ENCODE results near the gene PLXNA1. TPM values are rescaled to one million over a fixed set of nuclear protein-coding genes. Genes with fewer than 3 reads are reported as not detected.

Gene PLXNA1
- total and polyA plus RNA-seq, 2 of the 8 experiments (the other 6 are each of a cell fraction or from before 2014, with no cell fraction given): 47.5 to 54.9 TPM

DNA sequence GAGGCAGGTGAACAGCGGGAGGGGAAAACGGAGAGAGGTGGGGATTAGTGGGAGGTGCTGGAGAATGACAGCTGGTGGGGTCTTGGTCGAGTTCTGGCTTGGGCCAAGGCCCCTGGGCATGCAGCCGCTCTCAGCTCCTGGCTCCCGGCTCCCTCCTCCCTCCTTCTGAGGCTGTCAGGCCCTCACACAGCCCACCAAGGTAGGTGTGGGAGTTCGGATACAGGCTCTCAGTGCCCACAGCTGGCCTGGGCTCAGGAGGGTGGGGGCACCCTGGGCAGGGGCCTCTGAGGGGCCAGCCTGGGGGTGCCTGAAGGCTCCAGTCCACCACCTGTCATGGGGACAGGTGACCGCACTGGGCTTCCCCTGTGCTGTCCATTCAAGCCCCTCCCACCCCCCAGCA, 39.9 kb downstream of the PLXNA1 start:
- H4K91ac ChIP-seq (replicated peaks; ENCODE audit: insufficient read length, low read length): no peak overlapping the region
- no peak overlapping the region for H3K14ac ChIP-seq (ENCODE audit: insufficient read length)
- H2AFZ ChIP-seq (ENCODE audit: low read length): no peak overlapping the region
- FAIRE-seq (no peak), DNase-seq (ENCODE audit: low read depth in 1 of 2, low spot score in 2 of 2) (no peak)
- H3K23me2 ChIP-seq (ENCODE audit: low read depth, low read length): no peaks in the 10 kb centered on the region
- CTCF ChIA-PET (ENCODE audit: partially characterized antibody): interaction anchor here (1.8 kb wide), 1 partner anchor 271 kb away, joined by 4 read pairs; no protein-coding TSS in a partner anchor
- H3K4ac ChIP-seq (replicated peaks; ENCODE audit: insufficient read length, low read depth, low read length): no peak overlapping the region
- no peak overlapping the region for H2BK15ac ChIP-seq (ENCODE audit: low read length)
- TF ChIP-seq BRCA1 (IDR thresholded peaks at IDR 0.05; ENCODE audit: low read depth, low read length) (no peak), ATF2 (IDR thresholded peaks at IDR 0.05; ENCODE audit: low read length) (no peak), HDAC6 (IDR thresholded peaks at IDR 0.05; ENCODE audit: low read depth, low read length) (no peak), USF2 (IDR thresholded peaks at IDR 0.05; ENCODE audit: low read length) (no peak), TCF12 (IDR thresholded peaks at IDR 0.05; ENCODE audit: low read depth, low read length) (no peak), CTBP2 (IDR thresholded peaks at IDR 0.05; ENCODE audit: borderline replicate concordance, insufficient read depth, insufficient read length, low read length) (no peak), EGR1 (IDR thresholded peaks at IDR 0.05; ENCODE audit: borderline replicate concordance, low read depth, low read length) (no peak), EP300 (IDR thresholded peaks at IDR 0.05; ENCODE audit: borderline replicate concordance in 1 of 2, low read depth in 2 of 2, low read length in 2 of 2) (no peak), SIRT6 (IDR thresholded peaks at IDR 0.05; ENCODE audit: low read length) (no peak)
- WGBS, 2 experiments (ENCODE audit: extremely low coverage in 1 of 2, insufficient coverage in 1 of 2, insufficient read length in 1 of 2, insufficient replicate concordance in 2 of 2, low coverage in 1 of 2, low lambda C conversion rate in 2 of 2, missing lambda C conversion rate in 1 of 2): 73% methylated on average over 2 of the region's 7 CpGs; no CpG with 5 or more reads in 1 of the 2 experiments
- H3K4me2 ChIP-seq (ENCODE audit: insufficient read depth in 1 of 2, low read depth in 2 of 2, low read length in 2 of 2): no peak overlapping the region
- no peak overlapping the region for H4K8ac ChIP-seq (ENCODE audit: extremely low read depth, insufficient read depth, low read length)
- H3K36me3 ChIP-seq (ENCODE audit: control insufficient read depth in 2 of 4, insufficient read depth in 4 of 4, low read length in 3 of 4): peaks cover 5 to 42% (median 36%) of the 10 kb centered on the region in 4 experiments
- H3K27ac ChIP-seq (ENCODE audit: low read depth, low read length): no peak overlapping the region
- H2BK12ac ChIP-seq (ENCODE audit: low read depth, low read length): no peak overlapping the region
- no peaks in the 10 kb centered on the region for H3K27me3 ChIP-seq (replicated peaks in 1 of 4; ENCODE audit: control insufficient read depth in 3 of 4, extremely low read depth in 1 of 4, insufficient read depth in 3 of 4, low read length in 3 of 4)
- H3K79me2 ChIP-seq (ENCODE audit: control insufficient read depth in 1 of 2, insufficient read depth in 2 of 2, low read length in 2 of 2): no peaks in the 10 kb centered on the region
- no peak overlapping the region for H4K5ac ChIP-seq (ENCODE audit: insufficient read length, low read depth, low read length)
- no peaks in the 10 kb centered on the region for H3K9me3 ChIP-seq (ENCODE audit: insufficient read depth in 2 of 2, low read depth in 1 of 2, low read length in 1 of 2)
- H3K18ac ChIP-seq (ENCODE audit: extremely low read depth, low read length): no peak overlapping the region
- peaks cover 1 to 8% of the 10 kb centered on the region in 2 experiments for H4K20me1 ChIP-seq (replicated peaks in 1 of 2; ENCODE audit: control insufficient read depth in 1 of 2, insufficient read depth in 2 of 2, low read length in 2 of 2)
- H3K9ac ChIP-seq (replicated peaks in 1 of 4; ENCODE audit: extremely low read depth in 1 of 4, low read depth in 3 of 4, low read length in 3 of 4): no peak overlapping the region
- H3K56ac ChIP-seq (replicated peaks; ENCODE audit: insufficient read length, low read depth, low read length): no peak overlapping the region
- no peak overlapping the region for H2BK20ac ChIP-seq (ENCODE audit: low read length)
- no peak overlapping the region for H3K23ac ChIP-seq (ENCODE audit: insufficient read length)
- no peak overlapping the region for H2AK5ac ChIP-seq (ENCODE audit: low read depth, low read length)
- H3K79me1 ChIP-seq (ENCODE audit: low read depth, low read length): no peaks in the 10 kb centered on the region
- H3K4me3 ChIP-seq (ENCODE audit: extremely low read depth in 1 of 4, insufficient read depth in 2 of 4, low read depth in 3 of 4, low read length in 4 of 4): no peak overlapping the region
- POLR2A ChIA-PET (ENCODE audit: partially characterized antibody): no interaction called here
- no peak overlapping the region for H2BK120ac ChIP-seq (replicated peaks; ENCODE audit: low read depth, low read length)
- no peaks in the 10 kb centered on the region for H3K4me1 ChIP-seq (replicated peaks in 1 of 4; ENCODE audit: control insufficient read depth in 3 of 4, insufficient read depth in 4 of 4, low read length in 3 of 4)
- no peak overlapping the region for H2BK5ac ChIP-seq (ENCODE audit: low read depth, low read length)

All from H1 (cell line).